CD8-positive, alpha-beta T cell (primary cell): ENCODE data around the gene ZNF444. TPM values are rescaled to one million over a fixed set of nuclear protein-coding genes. Genes with fewer than 3 reads are reported as not detected.

Source experiments
- total RNA-seq, 46 experiments: library from RNA in 2 of 46; stranded (reverse) in 2 of 46; gene quantifications; one replicate each; pipeline ENCODE4 v1.2.3 and lab custom pipeline; 2021 to 2026

The ZNF444 gene
- total RNA-seq, 2 experiments from 2014 or later: 17.2 to 18.6 TPM

Other genes starting within 250 kb of the ZNF444 start
- not detected for gene NLRP13, start 209.0 kb upstream of the ZNF444 start, total RNA-seq
- gene NLRP8, start 193.5 kb upstream of the ZNF444 start, total RNA-seq: not detected
- not detected for gene NLRP5, start 154.5 kb upstream of the ZNF444 start, total RNA-seq
- gene ZNF787, start 20.0 kb upstream of the ZNF444 start, total RNA-seq: 10 to 100 TPM; 10.2 to 10.8 TPM
- gene GALP, start 34.7 kb downstream of the ZNF444 start, total RNA-seq: not detected
- gene ZSCAN5B, start 56.5 kb downstream of the ZNF444 start, total RNA-seq: not detected
- gene ZSCAN5C, start 61.0 kb downstream of the ZNF444 start, total RNA-seq: not detected
- not detected for gene EDDM13, start 131.5 kb downstream of the ZNF444 start, total RNA-seq
- 1 to 10 TPM; 4.6 to 7.0 TPM for gene ZSCAN5A, start 173.6 kb downstream of the ZNF444 start, total RNA-seq